ENCODE results near the gene ITGAX. TPM values are rescaled to one million over a fixed set of nuclear protein-coding genes. Genes with fewer than 3 reads are reported as not detected.

The ITGAX gene
- total RNA-seq, 1 donor from 2014 or later, result 0.23 TPM

DNA sequence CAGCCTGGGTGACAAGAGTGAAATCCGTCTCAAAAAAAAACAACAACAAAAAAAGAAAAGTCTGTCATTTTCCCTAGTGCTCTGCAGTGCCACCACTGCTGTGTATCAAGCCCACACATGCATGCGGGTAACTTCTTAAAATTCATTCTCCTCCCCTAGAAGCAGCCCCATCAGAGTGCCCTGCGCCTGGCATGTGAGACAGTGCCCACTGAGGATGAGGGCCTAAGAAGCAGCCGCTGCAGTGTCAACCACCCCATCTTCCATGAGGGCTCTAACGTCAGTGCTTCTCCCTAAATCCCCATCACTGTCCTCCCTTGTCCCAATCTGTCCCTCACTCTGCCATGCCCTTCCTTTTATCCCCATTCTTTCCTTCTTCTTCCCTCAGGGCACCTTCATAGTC, 62.9 kb downstream of the ITGAX start:
- DNase-seq (ENCODE audit: low read depth), result no peak
- H3K4me3 ChIP-seq (ENCODE audit: low read depth, low read length), result no peak overlapping the region
- no peak for TF ChIP-seq CTCF (conservative IDR thresholded peaks at IDR 0.05; ENCODE audit: low read depth, low read length)

DNA sequence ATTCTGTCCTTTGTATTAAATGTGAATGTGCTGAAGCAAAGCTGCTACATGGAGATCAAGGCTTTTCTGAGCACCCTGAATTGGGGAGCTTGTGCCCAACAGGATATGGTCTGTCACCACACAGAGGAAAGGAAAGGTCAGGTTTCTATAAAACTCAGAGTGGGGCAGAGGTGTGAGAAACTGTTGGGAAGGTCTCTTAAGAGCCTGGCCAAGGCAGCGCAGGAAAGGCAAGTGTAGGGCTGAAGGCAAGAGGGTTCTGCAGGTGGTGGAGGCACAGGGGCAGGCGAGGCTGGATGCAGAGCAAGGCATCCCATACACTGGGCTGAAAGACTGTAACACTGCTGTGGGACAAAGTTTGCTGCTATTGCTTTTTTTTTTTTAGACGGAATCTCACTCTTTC, 65.1 kb downstream of the ITGAX start:
- no peak overlapping the region for H3K4me3 ChIP-seq (ENCODE audit: low read depth, low read length)
- no peak for TF ChIP-seq CTCF (conservative IDR thresholded peaks at IDR 0.05; ENCODE audit: low read depth, low read length)
- DNase-seq (ENCODE audit: low read depth), result no peak

DNA sequence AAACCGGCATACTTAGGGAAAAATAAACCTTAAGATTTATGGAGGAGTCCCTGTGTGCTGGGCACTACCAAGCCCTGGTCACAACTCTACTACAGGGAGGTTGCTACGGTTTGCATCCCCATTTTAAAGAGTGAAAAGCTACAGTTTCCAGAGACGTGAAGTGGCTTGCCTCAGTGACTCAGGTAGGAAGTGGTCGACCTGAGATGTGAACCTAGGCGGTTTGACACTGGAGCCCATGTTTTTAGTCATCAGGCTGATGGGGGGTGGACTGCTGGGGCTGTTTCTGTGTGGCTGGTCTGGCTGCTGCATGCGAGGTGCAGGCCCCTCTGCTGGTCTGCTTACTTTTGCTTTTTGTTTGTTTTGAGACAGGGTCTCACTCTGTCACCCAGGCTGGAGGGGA, 66.6 kb downstream of the ITGAX start:
- no peak overlapping the region for H3K4me3 ChIP-seq (ENCODE audit: low read depth, low read length)
- no peak for TF ChIP-seq CTCF (conservative IDR thresholded peaks at IDR 0.05; ENCODE audit: low read depth, low read length)
- DNase-seq (ENCODE audit: low read depth), result no peak

- TF ChIP-seq CTCF (conservative IDR thresholded peaks at IDR 0.05; ENCODE audit: low read depth, low read length), result no peak
- H3K4me3 ChIP-seq (ENCODE audit: low read depth, low read length), result no peak overlapping the region
- no peak for DNase-seq (ENCODE audit: low read depth)
Observed at GRCh38 chr16:31423241-31423640, 68.3 kb downstream of the ITGAX start.

GRCh38 chr16:31423801-31424200, 68.8 kb downstream of the ITGAX start:
- DNase-seq (ENCODE audit: low read depth), result no peak
- TF ChIP-seq CTCF (conservative IDR thresholded peaks at IDR 0.05; ENCODE audit: low read depth, low read length), result no peak
- no peak overlapping the region for H3K4me3 ChIP-seq (ENCODE audit: low read depth, low read length)

GRCh38 chr16:31427441-31428278, 72.7 kb downstream of the ITGAX start:
- peak overlapping the region; percentile 44 for H3K4me3 ChIP-seq (ENCODE audit: low read depth, low read length)
- DNase-seq (ENCODE audit: low read depth), result no peak
- TF ChIP-seq CTCF (conservative IDR thresholded peaks at IDR 0.05; ENCODE audit: low read depth, low read length), result no peak

DNA sequence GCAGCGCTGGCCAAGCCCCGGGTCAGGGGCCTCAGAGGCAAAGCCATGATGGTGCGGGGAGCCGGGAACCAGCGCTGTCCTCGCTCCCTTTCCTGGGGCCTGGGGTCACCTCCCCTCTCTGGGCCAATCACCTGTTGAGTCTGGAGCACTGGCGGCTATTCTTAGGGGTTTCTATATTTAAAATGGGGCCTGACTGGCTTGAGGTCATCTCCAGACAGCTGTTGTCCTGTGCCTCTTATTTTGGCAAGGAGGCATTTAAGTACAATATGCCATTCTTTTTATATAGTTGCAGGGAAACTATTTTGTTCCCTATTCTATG, 73.3 kb downstream of the ITGAX start, which contains the start of gene COX6A2:
Gene COX6A2 (minus strand): TSS at position 82 of the 319 bp plus-strand sequence. CDS start 35 bp downstream, at position 47.
- H3K4me3 ChIP-seq (ENCODE audit: low read depth, low read length), result peak within 1 kb of the TSS; percentile 44
- no peak for TF ChIP-seq CTCF (conservative IDR thresholded peaks at IDR 0.05; ENCODE audit: low read depth, low read length)
- no peak for DNase-seq (ENCODE audit: low read depth)

Data from epithelial cell of proximal tubule (primary cell).